Cerebellar cortex (tissue), 1 donor: ENCODE results near the gene RNPEPL1.
"Not testable (repeated sequence)": the region's sequence is repeated elsewhere in the genome, so short reads cannot be mapped to it uniquely, and the experiment has no call there.

ENCODE experiments used
- DNase-seq: peaks from one replicate; pipeline ENCODE4 v3.0.0-alpha.2; 2015; ENCODE audit warnings: low spot score

The RNPEPL1 gene

DNA sequence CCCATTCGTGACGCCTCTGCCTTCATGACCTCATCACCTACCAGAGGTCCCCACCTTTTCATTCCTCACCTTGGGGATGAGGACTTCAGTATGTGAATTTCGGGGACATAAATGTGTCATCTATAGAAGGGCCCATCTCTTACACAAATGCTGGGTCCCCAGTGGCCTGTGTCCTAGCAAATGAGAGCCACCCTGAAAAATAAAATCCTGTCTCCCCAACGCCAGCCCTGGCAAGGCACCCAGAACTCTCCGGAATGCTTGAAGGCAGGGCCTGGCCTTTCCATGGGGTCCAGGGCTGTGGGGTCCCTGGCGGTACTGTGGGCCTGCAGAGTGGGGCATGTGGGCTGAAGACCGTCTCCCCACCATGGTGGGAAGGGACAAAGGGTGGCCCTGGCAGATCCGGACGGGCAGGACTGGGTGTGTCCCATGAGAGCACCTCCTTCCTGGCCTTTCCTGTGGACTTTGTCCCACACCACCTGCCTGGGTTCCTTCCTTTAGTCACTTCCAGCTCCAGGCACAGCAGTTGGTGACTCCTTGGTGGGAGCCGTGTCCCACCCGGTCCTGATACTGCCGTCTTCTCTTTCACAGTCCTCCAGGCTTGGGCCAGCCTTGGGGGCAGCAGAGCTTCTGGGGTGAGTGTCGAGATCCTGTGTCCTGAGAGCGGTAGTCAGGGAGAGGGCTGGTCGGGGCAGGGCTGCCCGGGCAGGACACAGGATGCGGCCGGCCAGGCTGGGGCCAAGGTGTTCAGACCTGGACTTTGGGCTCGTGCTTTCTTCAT is 36.8 kb downstream of the RNPEPL1 start:
- DNase-seq: no peak

DNA sequence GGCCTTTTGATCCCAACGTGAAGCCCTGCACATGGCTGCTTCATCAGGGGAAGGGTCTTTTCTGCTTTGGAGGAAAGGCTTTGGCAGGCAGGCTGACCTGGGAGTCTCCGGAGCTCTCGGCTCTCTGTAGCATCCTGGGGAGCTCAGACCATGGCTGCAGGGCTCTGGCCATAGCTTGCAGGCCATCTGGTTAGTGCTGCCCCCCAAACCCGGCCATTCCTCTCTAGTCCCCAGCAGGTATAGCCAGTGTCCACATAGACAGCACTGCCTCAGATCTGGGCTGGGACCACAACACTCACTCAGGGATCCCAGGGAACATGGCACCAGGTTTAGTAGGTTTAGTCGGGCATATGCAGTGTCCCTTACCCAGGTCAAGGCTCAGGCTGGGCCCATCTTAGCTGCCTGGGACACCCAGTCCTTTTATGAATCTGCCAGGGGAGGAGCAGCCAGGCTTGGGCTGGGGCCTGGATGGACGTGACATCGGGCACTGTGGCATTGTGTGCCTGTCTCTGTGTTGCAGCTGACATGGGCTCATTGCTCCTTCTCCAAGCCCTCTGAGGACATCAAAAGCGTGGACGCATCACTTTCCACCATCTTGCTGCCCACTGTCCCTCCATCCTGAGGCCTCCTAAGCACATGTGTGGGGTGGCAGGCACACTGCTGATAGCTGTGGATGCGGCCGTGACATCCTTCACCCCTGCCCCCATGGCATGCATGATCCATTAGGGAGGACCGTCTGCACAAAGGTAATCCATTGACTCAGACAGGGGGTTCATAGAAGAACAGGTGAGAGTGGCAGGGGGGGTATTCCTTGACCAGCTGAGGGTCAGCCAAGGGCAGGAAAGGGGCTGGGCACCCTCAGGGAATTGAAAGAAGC is 37.8 kb downstream of the RNPEPL1 start:
- DNase-seq: no peak

DNA sequence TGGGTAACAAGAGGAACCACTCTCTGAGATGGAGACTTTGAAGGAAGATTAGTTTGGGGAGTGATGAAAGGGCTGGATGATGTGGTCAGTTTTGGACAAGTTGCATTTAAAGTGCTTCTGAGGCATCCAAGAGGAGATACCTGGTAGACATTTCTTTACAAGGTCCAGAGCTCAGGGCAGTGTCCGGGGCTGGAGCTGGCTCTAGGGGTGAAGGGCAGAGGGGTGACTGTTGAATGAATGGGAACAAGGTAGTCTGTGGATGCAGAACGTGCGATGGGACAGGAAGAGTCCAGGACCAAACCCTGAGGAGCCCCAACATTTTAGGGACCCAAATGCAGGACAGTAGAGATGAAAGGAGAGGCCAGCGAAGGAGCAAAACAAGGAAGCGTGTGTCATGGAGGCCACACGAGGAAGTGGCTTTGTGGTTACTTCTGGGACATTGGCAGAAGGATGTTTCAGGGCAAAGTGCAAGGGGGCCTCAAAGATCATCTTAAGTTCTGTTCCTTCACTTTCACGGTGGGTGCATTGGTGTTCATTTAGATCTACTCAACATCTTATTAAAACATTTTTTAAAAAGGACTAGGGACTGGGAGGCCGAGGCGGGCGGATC is 43.4 kb downstream of the RNPEPL1 start:
- DNase-seq: no peak

DNA sequence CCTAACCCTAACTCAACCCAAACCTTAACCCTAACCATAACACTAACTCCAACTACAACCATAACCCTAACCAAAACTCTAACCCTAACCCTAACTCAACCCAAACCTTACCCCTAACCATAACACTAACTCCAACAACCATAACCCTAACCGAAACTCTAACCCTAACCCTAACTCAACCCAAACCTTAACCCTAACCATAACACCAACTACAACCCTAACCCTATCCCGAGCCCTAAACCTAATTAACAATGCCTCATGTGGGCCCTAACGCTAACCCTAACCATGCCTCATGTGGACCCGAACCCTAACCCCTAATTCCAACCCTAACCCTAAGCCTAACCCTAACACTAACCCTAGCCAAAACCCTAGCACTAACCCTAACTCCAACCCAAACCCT is 45.5 kb downstream of the RNPEPL1 start:
- DNase-seq: no peak

DNA sequence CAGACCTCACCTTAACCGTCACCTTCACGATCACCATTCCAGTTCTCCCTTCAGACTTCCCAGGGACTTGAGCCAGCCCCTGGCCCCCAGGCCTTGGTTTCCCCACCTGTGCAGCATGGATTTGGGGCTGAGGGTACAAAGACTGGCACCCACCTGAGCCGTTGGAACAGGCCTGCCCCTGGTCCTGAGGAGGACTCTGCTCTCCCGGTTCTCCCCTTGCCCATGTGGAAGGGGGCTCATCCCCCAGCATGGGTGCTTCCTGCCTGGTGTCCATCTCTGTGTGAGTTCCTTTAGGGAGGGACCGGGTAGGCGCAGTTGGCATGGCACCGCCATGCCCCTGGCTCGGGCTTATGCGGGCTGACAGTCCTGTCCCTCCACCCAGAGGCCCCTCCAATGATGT is 46.1 kb downstream of the RNPEPL1 start:
- DNase-seq: no peak

DNA sequence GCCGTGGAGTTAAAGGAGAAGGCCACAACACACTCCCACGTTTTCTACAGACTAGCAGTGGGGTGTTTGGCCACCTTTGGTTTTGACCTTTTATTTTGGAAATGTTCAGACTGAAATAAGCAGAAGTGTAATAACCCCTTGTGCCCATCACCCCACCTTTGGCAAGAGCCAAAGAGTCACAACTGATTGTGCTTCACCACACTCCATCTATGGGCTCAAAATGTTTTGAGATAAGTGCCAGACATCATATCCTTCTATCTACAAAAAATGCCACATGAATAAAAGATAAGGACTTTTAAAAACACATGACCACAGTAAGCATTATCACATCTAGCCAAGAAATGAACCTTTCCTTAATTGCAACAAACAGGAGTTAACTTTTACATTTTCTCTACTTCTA is 47.1 kb downstream of the RNPEPL1 start:
- DNase-seq: no peak

DNA sequence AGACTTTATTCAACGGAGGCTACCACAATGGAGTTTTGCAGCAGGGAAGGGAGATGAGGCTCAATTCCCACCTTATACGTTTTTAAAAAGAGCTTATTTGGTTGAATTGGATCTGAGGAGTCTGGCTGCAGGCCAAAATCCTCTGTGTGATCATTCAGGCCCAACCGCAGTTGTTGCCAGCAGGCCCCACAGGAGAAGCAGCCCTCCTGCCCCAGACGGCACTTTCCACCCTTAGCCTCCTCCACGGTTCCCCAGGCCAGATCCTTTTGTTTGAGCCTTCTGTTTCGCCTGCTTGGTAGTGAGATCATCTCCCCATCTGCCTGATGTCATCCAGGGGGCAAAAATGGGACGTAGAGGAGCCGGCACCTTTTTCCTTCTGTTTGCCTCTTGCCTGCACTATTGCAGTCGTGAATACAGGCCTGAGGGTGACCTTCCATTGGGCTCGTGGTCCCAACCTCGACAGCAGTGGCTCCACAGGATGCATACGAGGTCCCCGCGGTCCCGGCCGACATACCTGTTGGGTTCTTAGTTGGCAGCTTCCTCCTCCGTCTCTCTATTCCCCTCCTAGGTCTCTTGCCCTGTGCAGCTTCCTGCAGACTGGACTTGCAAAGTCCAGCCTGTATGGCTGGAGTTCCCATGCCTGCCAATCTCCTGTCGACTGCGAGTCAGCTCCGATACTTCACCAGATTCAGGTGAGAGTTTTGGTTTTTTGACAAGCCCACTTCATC is 47.7 kb downstream of the RNPEPL1 start:
- no peak for DNase-seq

DNA sequence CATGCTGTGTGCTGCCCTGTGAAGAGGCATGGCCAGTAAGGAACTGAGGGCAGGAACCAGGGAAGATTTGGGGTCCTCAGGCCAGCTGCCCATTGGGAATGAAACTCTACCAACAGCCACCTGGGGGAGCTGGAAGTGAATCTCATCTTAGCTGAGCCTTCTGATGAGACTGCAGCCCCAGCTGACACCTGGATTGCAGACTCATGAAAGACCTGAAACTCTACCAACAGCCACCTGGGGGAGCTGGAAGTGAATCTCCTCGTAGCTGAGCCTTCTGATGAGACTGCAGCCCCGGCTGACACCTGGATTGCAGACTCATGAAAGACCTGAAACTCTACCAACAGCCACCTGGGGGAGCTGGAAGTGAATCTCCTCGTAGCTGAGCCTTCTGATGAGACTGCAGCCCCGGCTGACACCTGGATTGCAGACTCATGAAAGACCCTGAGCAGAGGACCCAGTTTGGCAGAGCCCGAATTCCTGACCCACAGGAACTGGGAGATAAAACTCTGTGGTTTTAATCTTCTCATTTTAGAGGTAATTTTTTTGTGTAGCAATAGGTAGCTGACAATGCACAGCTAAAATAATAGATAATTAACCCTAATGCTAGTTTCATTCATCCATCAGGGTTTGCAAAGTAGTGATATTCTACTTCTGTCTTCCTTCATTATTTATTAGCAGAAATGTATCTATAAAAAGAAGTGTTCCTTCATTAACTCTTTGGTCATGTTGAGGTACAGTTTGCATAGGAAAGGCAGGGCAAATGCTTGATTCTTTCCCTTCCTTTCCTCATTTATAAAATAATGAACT is 48.8 kb downstream of the RNPEPL1 start:
- DNase-seq: not testable (repeated sequence)

DNA sequence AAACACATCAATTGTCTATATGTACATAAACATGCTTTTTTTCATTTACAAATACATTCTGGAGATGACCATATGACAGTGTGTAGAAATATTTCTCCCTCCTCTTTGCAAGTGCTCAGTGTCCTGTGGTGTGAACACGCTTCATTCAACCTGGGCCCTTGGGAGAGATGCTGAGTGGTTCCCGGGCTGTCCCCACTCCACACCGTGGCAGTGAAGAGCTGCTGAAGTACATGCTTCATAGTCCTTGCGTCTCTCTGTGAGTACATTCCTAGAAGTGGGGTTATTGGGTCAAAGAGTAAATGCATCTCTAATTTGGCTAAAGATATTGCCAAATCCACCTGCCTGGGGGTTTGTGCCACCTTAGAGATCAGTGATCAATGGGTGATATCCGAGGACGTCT is 50.5 kb downstream of the RNPEPL1 start:
- DNase-seq: no peak

DNA sequence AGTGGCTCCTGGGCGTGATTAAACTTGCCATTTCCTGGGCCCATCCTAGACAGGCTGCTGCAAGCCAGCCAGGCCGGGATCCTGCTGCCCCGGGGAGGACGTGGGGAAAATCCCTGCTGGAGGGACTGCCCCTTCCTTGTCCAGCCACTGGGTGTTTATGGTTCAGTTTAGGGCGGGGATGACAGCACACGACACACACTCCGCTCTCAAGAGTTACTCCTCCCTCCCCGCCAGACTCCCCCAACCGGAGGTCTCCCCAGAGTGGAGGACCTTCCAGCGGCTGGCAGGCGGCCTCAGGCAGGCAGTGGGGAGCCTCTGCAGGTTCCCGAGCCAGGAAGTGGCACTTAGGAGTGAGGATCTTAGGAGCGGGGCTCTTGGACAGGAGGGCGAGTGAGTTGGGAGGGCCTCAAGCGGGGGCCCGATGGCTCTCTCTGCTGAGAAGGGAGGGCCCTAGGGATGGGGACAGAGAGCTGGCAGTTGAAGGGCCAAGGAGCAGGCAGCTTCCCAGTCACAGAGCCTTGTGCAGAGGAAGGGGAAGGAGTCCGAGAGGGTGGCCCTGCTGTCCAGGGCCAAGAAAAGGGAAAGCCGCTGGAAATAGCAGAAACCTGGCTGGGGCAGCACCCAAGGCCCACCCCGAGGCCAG is 51.3 kb downstream of the RNPEPL1 start:
- DNase-seq: no peak

DNA sequence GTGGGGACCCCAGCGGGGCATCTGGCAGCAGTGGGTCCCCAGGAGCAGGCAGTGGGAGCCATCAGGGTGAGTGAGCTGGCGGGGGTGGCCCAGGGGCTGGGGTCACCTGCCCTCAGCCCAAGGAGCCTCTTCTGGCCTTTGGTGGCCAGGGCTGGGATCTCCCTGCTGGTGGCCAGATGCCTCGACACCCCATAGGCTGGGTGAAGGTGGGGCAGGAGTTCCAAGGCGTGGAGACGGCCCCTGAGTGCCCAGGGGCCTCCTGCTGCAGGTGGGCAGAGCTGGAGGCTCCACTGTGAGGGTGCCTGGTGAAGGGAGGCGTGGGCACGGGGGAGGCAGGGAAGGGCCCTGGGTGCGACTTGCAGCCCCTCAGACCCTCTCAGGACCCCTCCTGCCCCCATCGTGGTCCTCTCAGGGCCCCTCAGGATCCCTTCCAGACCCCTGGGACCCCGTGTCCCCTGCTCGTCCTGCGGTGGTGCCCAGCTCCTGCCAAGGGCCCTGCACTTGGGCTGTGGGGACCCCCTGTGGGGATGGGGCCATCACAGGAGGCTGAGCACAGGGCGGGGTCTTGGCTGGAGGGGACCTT is 52.0 kb downstream of the RNPEPL1 start:
- no peak for DNase-seq

DNA sequence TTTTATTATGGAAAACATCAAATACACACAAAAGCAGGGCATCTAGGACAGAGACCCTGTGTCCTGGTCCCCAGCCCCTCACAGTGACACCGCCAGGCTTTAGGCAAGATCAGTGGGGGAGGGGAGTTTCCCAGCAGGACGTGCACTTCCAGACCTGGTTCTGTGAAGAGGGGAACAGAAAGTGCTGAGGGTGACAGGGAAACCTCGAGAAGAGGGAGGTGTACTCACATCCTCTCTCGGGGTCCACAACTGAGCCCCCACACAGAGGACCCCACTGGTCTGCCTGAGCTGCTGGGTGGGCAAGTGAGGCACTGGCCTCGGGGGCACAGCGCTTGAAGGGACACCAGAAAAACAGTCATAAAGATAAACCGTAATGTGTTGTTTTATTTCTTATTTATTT is 52.6 kb downstream of the RNPEPL1 start:
- no peak for DNase-seq

DNA sequence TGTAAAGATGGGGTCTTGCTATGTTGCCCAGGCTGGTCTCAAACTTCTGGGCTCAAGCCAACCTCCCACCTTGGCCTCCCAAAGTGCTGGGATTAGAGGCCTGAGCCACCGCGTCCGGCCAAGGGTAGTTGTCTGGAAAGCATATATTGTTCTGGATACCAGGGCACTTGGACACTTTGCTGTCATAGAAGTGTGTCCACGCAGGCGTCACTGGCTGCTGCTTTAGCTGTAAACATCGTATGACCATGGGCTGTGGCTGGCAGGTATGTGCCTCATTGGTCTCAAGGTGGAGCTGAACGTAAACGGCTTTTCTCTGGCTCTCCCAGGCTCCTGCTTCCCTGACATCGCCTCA is 53.8 kb downstream of the RNPEPL1 start:
- no peak for DNase-seq

DNA sequence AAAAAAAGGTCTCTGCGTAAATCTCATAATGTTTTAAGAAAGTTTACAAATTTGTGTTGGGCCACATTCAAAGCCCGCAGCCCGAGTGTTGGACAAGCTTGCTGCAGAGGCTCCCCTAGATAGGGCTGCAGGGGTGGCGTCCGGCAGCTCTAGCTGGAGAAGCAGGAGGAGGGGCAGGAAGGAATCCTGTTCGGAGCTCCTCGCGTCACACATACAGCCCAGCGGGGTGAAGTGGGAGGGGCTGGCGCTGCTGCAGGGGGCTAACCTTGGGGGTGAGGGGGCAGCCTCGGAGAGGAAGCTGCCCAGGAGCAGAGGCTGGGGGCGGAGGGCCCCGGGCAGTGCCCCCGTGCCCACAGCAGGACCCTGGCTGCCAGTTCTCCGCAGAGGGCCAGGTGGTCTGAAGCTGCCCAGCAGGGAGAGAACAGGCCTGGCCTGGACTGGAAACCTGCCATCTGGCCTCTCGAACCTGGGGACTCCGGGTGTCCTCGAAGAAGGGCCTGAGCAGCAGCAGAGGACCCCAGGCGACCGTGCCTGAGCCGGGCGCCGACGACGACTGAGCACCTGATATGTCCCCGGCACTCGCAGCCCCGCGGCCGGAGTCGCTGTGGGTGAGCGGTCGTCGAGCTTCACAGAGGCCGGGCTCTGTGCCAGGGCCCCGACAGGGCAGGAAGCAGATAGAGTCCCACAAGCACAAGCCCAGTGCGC is 54.4 kb downstream of the RNPEPL1 start:
- DNase-seq: no peak

DNA sequence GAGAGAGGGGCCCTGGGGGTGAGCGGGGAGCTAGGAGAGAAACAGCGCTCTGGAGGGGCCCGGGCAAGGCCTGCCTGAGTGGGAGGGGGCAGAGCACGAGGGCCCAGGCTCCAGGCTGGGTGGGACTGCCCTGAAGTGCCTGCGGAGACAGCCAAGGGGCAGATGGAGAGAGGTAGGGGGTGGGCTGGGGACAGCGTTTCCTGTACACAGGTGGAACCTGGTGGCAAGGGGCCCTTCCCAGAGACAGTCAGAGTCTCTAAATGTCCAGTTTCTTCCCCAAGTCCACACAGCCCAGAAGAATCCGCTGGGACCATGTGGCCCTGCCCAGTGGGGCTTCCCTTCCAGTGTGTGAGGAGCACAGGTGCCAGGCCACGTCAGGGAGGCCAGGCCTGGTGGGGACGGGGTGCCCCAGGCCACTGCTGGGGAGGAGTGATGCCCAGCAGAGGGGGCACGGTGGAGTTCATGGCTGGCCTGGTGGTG is 55.3 kb downstream of the RNPEPL1 start:
- DNase-seq: no peak

DNA sequence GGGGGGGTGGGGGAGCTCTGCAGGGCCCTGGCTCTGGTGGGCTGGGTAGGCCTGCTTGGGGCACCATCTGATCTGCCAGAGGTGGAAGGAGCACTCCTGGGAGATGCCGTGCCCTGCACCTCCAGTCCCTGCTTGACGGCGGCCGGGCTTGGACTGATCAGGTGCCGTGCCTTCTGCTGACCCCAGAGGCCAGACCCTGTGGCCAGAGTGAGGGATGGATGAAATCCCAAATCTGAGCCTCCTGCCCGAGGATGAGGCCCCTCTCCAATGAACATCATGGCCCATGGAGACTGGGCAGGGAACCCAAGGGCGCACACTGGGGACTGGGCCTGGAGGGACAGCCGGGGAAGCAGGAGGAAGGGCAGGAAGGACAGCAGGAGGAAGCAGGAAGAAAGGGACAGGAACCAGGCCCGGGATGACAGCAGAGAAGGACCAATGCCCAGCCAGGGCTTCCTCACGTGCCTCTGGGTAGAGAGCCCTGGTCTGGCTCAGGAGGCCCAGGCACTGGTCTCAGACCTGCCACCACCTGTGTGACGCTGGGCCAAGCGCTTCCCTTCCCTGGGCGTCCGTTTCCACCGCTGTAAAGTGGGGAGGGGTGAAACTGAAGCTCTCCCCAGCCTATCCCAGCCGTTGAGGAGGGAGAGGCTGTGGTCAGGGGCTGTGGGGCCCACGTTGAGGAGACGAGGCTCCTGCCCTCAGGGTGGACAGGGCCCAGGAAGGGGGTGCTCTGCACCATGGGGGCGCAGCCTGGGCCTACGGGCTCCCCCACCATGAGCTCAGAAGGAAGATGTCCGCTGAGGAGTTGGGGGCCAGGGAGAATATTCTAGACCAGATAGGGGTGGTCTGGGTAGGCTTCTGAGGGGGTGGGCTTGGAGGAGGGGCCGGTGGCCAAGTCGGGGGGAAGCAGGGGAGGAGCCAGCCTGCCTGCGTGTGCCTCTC is 56.0 kb downstream of the RNPEPL1 start:
- DNase-seq: no peak

DNA sequence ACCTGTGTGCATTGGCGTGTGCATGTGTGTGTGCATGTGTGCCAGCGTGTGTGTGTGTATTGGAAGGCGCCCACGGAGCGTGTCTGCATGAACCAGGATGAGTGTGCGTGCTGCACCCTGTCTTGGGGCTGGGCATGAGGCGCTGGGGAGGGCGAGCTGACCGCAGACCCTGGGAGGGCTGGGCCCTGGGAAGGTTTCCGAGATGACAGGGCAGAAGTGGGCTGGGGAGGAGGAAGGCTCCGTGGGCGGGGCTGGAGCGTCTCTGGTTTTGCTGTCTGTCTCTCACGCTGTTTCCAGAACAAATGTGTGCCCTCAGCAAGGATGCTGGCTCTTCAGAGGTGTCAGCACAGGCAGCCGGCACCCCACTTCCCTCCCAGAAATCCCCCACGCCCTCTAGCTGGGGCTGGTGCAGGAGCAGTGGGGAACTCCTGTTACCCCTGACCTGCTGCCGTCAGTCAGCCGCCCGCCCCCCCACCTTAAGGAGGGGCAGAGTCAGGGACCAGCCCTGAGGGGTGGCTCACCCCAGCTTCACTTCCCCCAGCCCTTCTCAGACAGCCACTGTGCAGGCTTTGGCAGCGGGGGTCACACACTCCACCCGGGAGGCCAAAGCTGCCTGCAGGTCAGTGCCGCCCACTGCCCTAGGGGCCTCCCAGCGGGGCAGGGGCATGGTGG is 56.8 kb downstream of the RNPEPL1 start, which contains the start of gene GPR35:
Gene GPR35 (plus strand): TSS at position 531 of the 672 bp plus-strand sequence. CDS start 4,473 bp downstream, outside the sequence.
- no peak for DNase-seq
